HG03575 (cell line): Measurements from ENCODE around the gene CHN2.
"Not testable (repeated sequence)": the region's sequence is repeated elsewhere in the genome, so short reads cannot be mapped to it uniquely, and the experiment has no call there.

Source experiments
- ATAC-seq: cut with Tn5 transposase; IDR thresholded peaks from one replicate; pipeline ENCODE4 v1.9.1; 2021; ENCODE audit not compliant: unreplicated experiment, insufficient number of reproducible peaks, low FRiP score; ENCODE audit errors: extremely low read depth

Gene CHN2

DNA sequence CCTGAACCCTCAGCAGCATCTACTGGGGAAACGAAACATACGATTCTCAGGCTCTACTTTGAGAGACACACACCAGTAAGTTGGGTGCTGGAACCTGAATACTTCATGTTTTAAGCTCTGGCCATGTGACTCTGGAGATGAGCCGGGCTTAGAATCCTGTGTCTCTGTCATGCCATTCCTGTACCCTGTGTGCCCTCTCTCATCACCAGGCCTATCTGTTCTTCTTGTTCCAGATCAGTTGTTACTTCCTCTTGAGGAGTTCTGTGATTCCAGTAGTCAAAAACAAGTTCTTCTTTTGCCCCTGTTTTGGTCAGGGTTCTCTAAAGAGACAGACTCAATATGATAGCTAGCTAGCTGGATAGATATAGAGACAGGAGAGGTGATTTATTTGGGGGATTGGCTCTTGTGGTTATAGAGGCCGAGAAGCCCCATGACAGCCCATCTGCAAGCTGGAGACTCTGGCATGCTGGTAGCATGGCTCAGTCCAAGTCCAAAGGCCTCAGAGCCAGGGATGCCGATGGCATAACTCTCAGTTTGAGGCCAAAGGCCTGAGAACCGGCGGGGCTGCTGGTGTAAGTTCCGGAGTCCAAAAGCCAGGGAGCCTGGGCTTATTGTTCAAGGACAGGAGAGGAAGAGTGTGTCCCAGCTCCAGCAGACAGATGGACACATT is 54.3 kb downstream of the CHN2 start:
- ATAC-seq: no peak

DNA sequence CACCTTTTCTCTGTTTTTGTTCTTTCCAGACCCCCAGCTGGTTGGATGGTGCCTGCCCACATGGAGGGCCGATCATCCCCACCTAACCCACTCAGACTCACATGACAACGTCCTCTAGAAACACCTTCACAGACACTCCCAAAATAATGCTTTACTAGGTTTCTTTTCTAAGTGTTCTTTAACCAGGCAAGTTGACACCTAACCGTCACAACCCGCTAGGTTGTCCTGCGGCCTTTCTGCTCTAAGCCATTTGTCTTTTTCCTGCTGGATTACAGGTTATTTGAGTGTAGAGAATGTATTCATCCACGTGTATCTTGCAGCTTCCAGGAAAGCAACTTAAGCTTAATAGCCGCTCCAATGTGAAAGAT is 54.8 kb downstream of the CHN2 start:
- ATAC-seq: no peak

DNA sequence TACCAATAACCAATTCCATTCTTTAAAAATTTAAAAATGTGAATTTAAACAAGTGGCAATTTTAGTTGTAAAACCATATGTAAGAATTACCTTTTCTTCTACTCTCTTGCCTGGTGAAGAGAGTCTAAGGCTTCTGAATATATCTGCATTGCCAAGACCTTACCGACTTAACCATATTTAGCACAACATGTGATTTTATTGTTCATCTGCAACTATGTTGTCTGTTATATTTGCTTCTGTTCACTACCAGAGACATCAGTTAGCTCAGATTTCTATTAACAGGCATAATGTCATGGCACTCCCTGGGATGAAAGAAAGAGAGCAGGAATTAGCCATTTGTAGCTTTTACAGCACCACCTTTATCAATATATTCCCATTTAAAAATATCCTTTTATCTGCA is 55.3 kb downstream of the CHN2 start:
- ATAC-seq: no peak

DNA sequence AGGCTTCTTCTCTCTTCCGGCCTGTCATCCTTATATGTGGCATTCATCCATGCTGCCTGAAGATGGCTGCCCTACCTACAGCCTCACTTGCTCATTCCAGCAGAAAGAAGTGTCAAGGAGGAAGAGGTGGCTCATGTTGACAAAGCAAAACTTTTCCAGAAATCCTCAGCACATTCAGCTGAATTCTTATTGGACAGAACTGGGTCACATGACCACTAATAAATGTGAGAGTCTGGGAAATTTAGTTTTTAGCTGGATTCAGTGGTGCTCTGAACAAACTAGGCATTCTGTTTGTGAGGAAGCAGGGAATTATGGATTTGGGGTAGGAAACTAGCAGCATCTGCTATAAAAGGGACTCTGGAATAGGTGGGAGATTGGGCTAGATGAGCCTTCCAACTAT is 58.6 kb downstream of the CHN2 start:
- ATAC-seq: no peak

DNA sequence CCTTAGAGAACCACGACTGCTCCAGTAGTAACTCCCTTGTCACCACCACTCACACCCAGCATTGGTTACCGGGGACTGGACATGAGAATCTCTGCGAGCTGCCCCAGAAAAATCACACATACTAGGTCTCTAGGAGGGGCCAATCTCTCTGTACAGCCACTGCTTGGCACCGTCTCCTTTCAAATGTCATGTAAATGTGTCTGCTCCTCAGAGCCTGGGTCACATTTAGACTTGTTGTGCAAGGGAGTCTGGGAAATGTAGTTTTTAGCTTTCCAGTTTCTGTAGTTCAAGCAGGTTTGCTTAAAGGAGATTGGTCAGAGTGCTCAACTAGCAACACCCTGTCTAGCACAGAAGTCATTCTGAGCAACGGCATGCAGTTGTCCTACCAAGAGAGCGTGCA is 60.0 kb downstream of the CHN2 start:
- ATAC-seq: no peak

DNA sequence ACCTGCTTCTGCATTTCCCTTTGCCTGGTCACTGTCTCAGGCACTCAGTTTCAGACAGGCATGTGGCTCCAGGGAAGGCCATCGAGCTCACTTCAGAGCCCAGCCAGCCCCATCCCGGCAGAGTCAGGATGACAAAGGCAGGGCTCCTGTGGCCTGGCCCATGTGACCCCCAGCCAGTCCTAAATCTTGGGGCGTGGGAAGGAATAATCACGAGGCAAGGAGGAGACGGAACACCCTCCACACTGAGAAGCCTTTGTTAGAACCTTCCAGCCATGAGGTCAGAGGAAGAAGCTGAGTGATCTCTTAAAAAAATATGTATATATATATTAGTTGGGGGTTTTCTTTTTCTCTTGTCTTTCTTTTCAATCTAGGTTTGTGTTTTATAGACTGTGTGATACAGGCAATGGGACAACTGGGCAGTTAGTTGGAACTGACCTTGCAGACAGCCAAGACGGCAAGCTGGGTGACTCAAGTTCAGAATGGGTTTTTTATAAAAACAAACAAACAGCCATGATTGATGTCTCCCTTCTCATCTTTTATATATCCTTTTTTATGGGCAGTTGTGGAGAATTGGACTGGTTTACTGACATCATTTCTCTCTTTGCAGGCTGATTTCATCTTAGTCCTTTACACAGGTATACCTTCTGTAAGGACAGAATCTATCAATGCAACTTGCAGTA is 60.8 kb downstream of the CHN2 start:
- ATAC-seq: no peak

DNA sequence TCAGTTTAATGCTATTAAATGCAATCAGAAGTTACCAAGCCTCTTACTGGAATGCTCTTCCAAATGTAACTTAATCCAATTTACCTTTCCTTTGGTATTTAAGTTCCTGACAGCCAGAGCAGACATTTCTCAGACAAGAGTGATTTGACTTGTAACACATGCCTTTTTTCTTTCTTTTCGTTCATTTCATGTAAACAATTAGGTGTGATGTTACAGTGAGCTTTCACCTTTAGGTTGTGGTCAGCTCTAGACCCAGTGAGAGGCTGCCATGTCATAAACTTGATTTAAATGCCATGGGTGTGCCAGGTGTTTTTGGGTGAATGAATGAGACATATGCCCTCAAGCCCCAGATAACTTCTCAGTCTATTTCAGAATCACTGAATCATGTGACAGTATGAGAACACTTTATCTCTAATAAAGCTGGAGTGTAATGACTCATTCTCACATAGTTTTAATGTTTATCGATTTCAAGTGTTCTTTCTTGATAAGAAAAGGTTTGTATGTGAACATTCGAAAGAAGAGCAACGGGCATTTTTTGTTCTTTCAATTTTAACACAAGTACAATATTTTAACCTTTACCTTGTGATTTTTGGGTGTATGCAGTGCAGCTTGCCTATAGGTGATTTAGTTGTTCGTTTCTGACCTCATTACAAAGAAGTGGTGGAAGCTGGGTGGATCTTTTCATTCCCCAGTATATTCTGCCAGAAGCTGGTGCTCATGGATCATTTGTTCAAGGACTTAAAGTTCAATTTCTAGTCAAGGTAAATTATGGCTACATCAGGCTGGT is 61.5 kb downstream of the CHN2 start:
- no peak for ATAC-seq

DNA sequence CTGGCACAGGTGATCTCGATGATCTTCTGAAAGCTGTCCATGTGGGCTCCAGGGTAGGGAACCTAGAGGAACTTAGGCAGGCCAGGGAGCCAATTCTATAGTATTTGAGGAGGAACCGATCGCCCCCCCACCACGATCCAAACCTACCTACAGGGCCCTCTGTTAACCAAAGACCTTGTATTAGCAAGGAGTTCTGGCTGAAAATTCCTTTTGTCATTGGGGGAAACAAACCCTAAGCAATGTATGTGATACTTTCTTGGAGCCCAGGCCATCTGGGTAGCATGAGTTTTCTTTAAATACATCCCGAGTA is 62.1 kb downstream of the CHN2 start:
- ATAC-seq: no peak

DNA sequence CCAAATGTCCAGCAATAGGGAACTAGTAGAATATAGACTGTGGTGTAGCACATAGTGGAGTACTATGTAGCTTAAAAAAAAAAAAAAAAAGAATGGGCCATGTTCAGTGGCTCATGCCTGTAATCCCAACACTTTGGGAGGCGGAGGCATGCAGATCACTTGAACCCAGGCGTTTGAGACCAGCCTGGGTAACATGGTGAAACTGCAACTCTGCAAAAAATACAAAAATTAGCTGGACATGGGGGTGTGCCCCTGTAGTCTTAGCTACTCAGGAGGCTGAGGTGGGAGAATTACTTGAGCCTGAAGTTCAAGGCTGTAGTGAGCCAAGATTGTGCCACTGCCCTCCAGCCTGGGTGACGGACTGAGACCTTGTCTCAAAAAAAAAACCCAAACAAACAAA is 64.4 kb downstream of the CHN2 start:
- no peak for ATAC-seq

DNA sequence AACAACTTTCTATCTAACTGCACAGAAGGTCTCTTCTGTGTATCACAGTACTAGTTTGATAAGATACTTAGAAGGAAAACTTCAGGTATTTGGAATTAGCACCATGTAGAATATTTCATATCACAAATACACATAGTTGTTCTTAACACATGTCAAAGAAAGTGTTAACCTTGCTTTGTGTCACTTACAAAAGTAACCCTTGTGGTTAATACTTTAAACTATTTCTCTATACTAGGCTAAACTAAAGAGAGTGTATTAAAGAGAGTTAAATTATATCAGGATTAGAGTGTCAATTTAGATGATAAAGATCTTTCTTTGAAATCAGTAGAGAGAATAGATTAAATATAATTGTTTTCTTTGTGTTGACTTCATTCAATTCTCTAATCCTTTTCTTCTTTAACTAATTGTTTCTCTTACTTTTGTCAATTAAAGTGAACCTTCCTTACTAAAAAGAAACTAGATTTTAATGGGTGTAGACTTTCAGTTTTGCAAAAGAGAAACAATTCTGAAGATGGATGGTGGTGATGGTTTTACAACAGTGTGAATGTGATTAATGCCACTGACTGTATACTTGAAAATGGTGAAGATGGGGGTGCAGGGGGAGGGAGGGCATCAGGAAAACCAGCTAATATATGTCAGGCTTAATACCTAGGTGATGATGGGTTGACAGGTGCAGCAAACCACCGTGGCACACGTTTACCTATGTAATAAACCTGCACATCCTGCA is 67.8 kb downstream of the CHN2 start:
- no peak for ATAC-seq

DNA sequence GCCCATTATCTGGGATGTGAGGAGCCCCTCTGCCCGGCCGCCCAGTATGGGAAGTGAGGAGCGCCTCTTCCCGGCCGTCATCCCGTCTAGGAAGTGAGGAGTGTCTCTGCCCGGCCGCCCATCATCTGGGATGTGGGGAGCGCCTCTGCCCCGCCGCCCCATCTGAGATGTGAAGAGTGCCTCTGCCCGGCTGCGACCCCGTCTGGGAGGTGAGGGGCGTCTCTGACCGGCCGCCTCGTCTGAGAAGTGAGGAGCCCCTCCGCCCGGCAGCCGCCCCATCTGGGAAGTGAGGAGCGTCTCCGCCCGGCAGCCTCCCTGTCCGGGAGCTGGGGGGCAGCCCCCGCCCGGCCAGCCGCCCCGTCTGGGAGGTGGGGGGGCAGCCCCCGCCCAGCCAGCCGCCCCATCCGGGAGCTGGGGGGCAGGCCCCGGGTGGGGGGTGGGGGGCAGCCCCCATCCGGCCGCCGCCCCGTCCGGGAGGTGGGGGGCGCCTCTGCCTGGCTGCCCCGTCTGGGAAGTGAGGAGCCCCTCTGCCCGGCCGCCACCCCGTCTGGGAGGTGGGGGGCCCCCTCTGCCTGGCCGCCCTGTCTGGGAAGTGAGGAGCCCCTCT is 69.1 kb downstream of the CHN2 start:
- not testable (repeated sequence) for ATAC-seq

DNA sequence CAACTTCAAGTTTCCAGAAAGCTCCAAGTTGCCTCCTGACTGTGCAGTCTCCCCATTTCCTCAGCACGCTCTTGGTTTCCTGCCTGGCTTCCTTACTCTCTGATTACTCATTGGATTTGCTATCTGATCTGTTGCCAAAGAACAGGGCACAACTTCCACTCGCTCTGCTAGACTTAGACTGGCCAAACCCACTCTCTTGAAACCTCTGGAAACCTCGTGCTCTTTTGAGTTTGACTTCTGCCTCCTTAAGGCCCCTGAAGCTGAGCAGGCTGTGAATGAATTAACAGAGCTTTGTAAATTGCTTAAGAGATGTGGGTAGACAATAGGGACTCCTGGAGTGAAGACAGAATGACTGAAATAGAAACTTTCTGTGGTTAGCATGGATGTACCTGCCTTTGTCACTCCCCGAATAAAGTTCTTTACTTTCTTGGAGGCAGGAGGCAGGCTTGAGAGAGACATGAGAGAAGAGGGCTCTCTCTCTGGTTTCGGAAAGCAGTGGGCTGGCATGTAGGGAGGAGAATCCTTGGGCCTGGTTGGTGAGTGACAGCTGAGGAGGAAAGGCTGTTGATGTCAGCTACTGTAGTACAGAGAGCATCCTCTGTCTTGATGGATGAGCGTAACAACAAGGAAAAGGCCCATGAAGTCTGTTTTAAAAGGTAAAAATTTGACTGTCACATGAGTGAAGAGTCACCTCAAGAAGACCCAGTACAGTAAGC is 70.8 kb downstream of the CHN2 start:
- no peak for ATAC-seq

DNA sequence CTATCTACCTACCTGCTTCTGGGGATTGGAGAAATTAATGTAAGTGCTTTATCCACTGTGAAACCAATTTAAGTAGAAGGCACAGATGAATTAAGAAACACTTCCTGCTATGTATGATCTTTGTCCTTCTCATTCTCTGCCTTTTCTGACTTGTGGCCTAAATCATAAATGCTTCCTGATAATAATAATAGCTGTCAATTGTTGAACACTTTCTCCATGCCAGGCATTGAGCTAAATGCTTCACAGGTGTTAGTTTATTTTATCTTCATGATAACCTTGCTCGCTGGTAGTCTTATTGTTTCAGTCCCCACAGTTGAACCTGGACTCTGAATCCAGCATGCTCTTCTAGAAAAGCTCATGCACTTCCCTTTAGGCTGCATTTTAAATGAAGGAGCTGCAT is 75.4 kb downstream of the CHN2 start:
- no peak for ATAC-seq

DNA sequence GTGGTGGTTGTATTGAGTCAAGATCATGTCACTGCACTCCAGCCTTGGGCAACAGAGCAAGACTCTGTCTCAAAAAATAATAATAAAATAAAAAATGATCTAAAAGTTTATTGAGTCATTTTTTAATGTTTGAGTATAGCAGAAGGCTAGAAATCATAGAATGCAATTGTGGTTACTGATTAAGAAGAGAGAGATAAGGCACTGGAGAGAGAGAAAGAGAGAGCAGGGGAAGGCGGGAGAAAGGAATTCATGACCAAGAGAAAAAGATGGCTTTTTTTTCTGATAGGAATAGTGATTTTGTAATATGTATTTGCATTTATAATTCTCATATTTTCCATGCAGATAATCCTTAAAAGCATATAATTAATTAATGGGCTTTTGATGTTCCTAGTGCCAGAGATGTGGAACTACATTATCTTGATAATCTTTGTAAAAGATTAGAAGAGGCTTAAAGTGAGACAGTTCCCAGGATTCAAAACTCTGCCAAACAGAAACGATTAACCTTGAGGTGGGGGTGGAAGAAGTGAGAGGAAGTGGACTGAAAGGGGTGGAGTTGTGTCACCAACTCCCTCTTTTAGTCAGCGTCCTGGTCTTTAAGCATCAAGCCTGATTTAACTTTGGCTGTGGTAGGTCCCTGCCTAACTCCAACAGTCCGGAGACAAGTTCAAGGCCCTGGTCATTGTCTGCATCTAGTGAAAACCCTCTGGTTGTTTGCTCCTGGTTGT is 76.2 kb downstream of the CHN2 start:
- no peak for ATAC-seq

DNA sequence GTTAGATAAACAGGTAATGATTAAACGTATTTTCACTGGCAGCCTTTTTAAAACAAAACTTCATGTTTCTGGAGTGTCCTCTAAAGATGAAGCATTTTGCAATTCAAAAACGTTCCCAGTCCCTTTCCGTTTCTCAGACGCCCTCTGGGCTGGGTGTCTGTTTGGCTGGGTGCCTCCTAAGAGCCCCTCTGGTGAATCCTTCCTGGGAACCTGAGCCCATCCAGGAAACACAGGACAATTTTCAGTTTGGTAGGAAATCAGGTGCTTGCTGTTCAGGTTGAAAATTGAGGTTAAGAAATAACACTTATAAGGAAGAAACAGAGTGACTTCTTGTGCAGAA is 76.7 kb downstream of the CHN2 start:
- ATAC-seq: no peak

DNA sequence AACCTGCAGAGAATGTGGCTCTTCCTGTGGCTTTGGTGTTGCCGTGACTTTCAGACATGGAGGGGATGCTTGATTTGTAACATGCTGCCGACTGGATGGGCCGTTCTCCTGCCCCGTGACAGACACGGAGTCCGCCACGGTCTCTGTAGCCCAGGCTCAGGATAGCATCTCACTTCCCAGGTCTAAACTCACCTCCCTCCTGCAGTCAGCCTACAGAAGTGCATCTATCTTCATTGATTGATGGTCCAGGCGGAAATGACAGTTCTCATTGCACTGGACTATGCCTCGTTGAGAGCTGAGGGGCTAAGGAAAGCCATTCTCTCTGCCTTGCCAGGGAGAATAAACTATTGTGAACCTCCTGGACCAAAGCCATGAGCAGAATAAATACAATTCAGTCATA is 77.5 kb downstream of the CHN2 start:
- no peak for ATAC-seq

DNA sequence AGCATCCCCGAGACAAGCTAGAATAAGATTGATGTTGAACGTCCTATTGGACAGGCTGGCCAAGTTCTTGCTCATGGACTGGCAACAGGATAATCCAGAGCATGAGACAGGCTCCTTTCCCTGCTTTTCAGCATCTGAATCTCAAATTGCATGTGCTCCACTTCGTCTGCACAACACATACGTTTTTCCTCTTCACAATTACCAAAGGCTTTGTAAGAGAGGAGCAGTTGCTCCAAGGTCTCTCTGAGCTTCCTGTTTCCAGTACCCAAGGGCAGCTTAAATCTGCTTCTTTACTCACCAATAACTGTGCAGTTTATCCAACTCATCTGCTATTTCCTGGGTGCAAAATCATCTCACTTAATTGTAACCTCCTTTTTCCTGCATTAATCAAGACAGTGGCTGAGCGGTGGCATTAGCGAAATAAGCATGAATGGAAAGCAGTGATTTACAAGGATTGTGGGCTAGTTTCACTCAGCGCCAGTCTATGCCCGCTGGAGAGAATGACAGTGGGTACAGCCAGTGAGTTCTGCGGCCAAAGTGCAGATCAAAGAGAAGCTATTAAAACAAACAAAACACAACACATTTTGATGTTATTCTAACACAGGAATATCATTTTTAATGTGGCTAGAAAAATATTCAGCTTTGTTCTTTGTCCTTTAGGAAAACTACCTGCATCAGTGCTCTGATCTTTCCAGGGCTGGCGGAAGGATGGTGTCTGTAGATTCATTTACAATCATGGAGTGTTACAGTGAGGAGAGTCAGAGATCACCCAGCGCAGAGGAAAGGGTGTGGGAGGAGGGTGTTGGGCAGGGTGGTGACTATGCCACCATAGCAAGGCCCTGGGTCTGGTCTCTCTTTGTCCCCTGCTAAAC is 79.8 kb downstream of the CHN2 start:
- ATAC-seq: no peak

DNA sequence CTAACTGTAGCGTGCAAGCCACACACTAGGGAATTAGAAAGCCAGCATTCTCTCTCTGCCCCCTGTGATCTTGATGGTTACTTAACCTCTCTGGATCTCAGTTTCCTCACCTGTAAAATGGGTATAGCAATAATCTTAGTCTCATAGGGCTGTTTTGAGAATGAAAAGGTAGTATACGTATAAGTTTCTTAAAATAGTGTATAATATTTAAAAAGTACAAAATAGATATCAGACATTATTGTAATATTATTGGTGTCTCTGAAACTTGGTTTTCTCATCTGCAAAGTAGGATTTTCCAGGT is 80.4 kb downstream of the CHN2 start:
- no peak for ATAC-seq
